Mesendoderm (in vitro differentiated cells): Measurements from ENCODE around the gene BACE2.

ENCODE experiments used
- DNase-seq: peaks from one replicate; pipeline ENCODE4 v3.0.0; 2013
- H2AK5ac ChIP-seq: 2 replicates; pipeline ENCODE4 v1.6.1; 2013; ENCODE audit warnings: low read length, inconsistent platforms
- H2BK120ac ChIP-seq: 2 replicates; pipeline ENCODE4 v1.6.1; 2013; ENCODE audit warnings: low read depth, mild to moderate bottlenecking, low read length, moderate library complexity, mixed read lengths
- H2BK15ac ChIP-seq: replicated peaks from 2 replicates; pipeline ENCODE4 v1.6.1; 2013; ENCODE audit warnings: low read depth, mild to moderate bottlenecking, moderate library complexity
- H2BK5ac ChIP-seq: 2 replicates; pipeline ENCODE4 v1.6.1; 2013; ENCODE audit warnings: low read length, inconsistent platforms
- H3K18ac ChIP-seq: 2 replicates; pipeline ENCODE4 v1.6.1; 2013; ENCODE audit warnings: mild to moderate bottlenecking, low read length, mixed read lengths
- H3K23ac ChIP-seq: one replicate; pipeline ENCODE4 v1.6.1; 2013; ENCODE audit warnings: low read length
- H3K27ac ChIP-seq: 2 replicates; pipeline ENCODE4 v1.5.1; 2013; ENCODE audit warnings: low read depth, mild to moderate bottlenecking, inconsistent platforms, low read length, moderate library complexity
- H3K27me3 ChIP-seq: 2 replicates; pipeline ENCODE4 v1.6.1; 2013; ENCODE audit warnings: low read length, control low read depth, mild to moderate bottlenecking, inconsistent platforms; ENCODE audit not compliant: insufficient read depth, poor library complexity
- H3K36me3 ChIP-seq: 2 replicates; pipeline ENCODE4 v1.6.1; 2013; ENCODE audit warnings: low read length, inconsistent platforms; ENCODE audit not compliant: control insufficient read depth, insufficient read depth
- H3K4ac ChIP-seq: one replicate; pipeline ENCODE4 v1.6.1; 2013; ENCODE audit warnings: low read depth, mild to moderate bottlenecking, low read length, moderate library complexity
- H3K4me1 ChIP-seq: 2 replicates; pipeline ENCODE4 v1.6.1; 2013; ENCODE audit warnings: low read depth, low read length, inconsistent platforms; ENCODE audit not compliant: control insufficient read depth
- H3K4me2 ChIP-seq: 2 replicates; pipeline ENCODE4 v1.6.1; 2013; ENCODE audit warnings: low read length
- H3K4me3 ChIP-seq: 2 replicates; pipeline ENCODE4 v1.5.1; 2013; ENCODE audit warnings: mild to moderate bottlenecking, low read length
- H3K56ac ChIP-seq: one replicate; pipeline ENCODE4 v1.6.1; 2013; ENCODE audit warnings: low read length
- H3K79me1 ChIP-seq: 2 replicates; pipeline ENCODE4 v1.6.1; 2013; ENCODE audit warnings: low read length, inconsistent platforms
- H3K79me2 ChIP-seq: 2 replicates; pipeline ENCODE4 v1.6.1; 2013; ENCODE audit warnings: mild to moderate bottlenecking, low read length; ENCODE audit not compliant: control insufficient read depth, insufficient read depth
- H3K9ac ChIP-seq: 2 replicates; pipeline ENCODE4 v1.6.1; 2013; ENCODE audit warnings: low read length, inconsistent platforms
- H4K5ac ChIP-seq: one replicate; pipeline ENCODE4 v1.6.1; 2013; ENCODE audit warnings: low read length
- H4K8ac ChIP-seq: one replicate; pipeline ENCODE4 v1.6.1; 2013; ENCODE audit warnings: low read depth, mild to moderate bottlenecking, control low read depth, low read length, moderate library complexity
- WGBS: extraction: QIAGEN DNeasy Blood & Tissue Kit; methylation state at CpG from one replicate; pipeline ENCODE4 v1.1.7; 2013; ENCODE audit warnings: low lambda C conversion rate, missing lambda C conversion rate; ENCODE audit not compliant: insufficient coverage; ENCODE audit errors: extremely low coverage; 5-methylcytosine and 5-hydroxymethylcytosine counted together

The BACE2 gene

GRCh38 chr21:41210426-41211059 lies 42.6 kb downstream of the BACE2 start:
- Histone ChIP-seq H2AK5ac (no peak overlapping the region), H4K5ac (no peak overlapping the region), H3K9ac (no peak overlapping the region), H2BK120ac (no peak overlapping the region), H3K23ac (no peak overlapping the region), H3K4ac (no peak overlapping the region), H2BK5ac (no peak overlapping the region), H3K18ac (no peak overlapping the region), H3K27me3 (no peaks in the 10 kb centered on the region), H3K4me3 (no peak overlapping the region), H4K8ac (no peak overlapping the region), H3K36me3 (no peaks in the 10 kb centered on the region), H3K79me2 (no peaks in the 10 kb centered on the region), H2BK15ac (no peak overlapping the region), H3K4me2 (no peak overlapping the region), H3K27ac (no peak overlapping the region), H3K56ac (no peak overlapping the region), H3K79me1 (no peaks in the 10 kb centered on the region), H3K4me1 (no peaks in the 10 kb centered on the region)
- DNase-seq, result peak; percentile 38
- no CpG with 5 or more reads among the region's 14 CpGs for WGBS

GRCh38 chr21:41211060-41211805 lies 43.3 kb downstream of the BACE2 start:
- Histone ChIP-seq H3K79me1 (no peaks in the 10 kb centered on the region), H3K4me3 (no peak overlapping the region), H3K4me1 (no peaks in the 10 kb centered on the region), H3K56ac (no peak overlapping the region), H2AK5ac (no peak overlapping the region), H3K79me2 (no peaks in the 10 kb centered on the region), H2BK120ac (no peak overlapping the region), H3K27me3 (no peaks in the 10 kb centered on the region), H3K4ac (no peak overlapping the region), H3K9ac (no peak overlapping the region), H3K27ac (no peak overlapping the region), H3K18ac (no peak overlapping the region), H4K5ac (no peak overlapping the region), H3K36me3 (no peaks in the 10 kb centered on the region), H4K8ac (no peak overlapping the region), H2BK15ac (no peak overlapping the region), H2BK5ac (no peak overlapping the region), H3K4me2 (no peak overlapping the region), H3K23ac (no peak overlapping the region)
- WGBS, result no CpG with 5 or more reads among the region's 8 CpGs
- DNase-seq, result no peak

- Histone ChIP-seq H3K4me2 (no peak overlapping the region), H2BK15ac (no peak overlapping the region), H3K9ac (no peak overlapping the region), H3K18ac (no peak overlapping the region), H4K5ac (no peak overlapping the region), H3K79me1 (no peaks in the 10 kb centered on the region), H2BK120ac (no peak overlapping the region), H3K4ac (no peak overlapping the region), H3K27me3 (no peaks in the 10 kb centered on the region), H3K56ac (no peak overlapping the region), H4K8ac (no peak overlapping the region), H2BK5ac (no peak overlapping the region), H3K79me2 (no peaks in the 10 kb centered on the region), H3K36me3 (no peaks in the 10 kb centered on the region), H3K4me1 (peaks cover 2% of the 10 kb centered on the region), H3K27ac (no peak overlapping the region), H2AK5ac (no peak overlapping the region), H3K23ac (no peak overlapping the region), H3K4me3 (no peak overlapping the region)
- WGBS, result no CpG with 5 or more reads among the region's 5 CpGs
- DNase-seq, result no peak
These were observed 45.1 kb downstream of the BACE2 start for GRCh38 chr21:41213021-41213420.

- no peak overlapping the region for H2BK15ac ChIP-seq
- no peak overlapping the region for H3K18ac ChIP-seq
- no CpG with 5 or more reads among the region's 12 CpGs for WGBS
These were observed 48.0 kb downstream of the BACE2 start for GRCh38 chr21:41215856-41216408.

GRCh38 chr21:41216486-41216885 lies 48.5 kb downstream of the BACE2 start:
- H2BK120ac ChIP-seq, result no peak overlapping the region

More at GRCh38 chr21:41215856-41216408, 48.0 kb downstream of the BACE2 start:
- Histone ChIP-seq H2BK5ac (no peak overlapping the region), H3K9ac (no peak overlapping the region), H3K4me1 (peaks cover 2% of the 10 kb centered on the region), H3K27me3 (no peaks in the 10 kb centered on the region), H3K56ac (no peak overlapping the region), H3K36me3 (no peaks in the 10 kb centered on the region), H3K4me2 (no peak overlapping the region), H3K4me3 (no peak overlapping the region), H3K27ac (no peak overlapping the region), H3K4ac (no peak overlapping the region), H3K79me1 (no peaks in the 10 kb centered on the region), H4K5ac (no peak overlapping the region), H3K23ac (no peak overlapping the region), H3K79me2 (no peaks in the 10 kb centered on the region), H2BK120ac (no peak overlapping the region), H2AK5ac (no peak overlapping the region), H4K8ac (no peak overlapping the region)
- DNase-seq, result no peak

More at GRCh38 chr21:41216486-41216885, 48.5 kb downstream of the BACE2 start:
- no peak overlapping the region for H4K5ac ChIP-seq
- no peak overlapping the region for H3K23ac ChIP-seq
- no peak overlapping the region for H3K18ac ChIP-seq
- no peaks in the 10 kb centered on the region for H3K79me1 ChIP-seq
- no peak overlapping the region for H3K4me2 ChIP-seq
- no peak overlapping the region for H3K56ac ChIP-seq
- H2BK5ac ChIP-seq, result no peak overlapping the region
- no peak overlapping the region for H3K4me3 ChIP-seq
- H3K79me2 ChIP-seq, result no peaks in the 10 kb centered on the region
- no peak for DNase-seq
- no CpG with 5 or more reads among the region's 17 CpGs for WGBS
- no peak overlapping the region for H4K8ac ChIP-seq
- H3K4ac ChIP-seq, result no peak overlapping the region
- H2BK15ac ChIP-seq, result no peak overlapping the region
- no peak overlapping the region for H3K27ac ChIP-seq
- no peak overlapping the region for H2AK5ac ChIP-seq
- no peak overlapping the region for H3K9ac ChIP-seq
- peaks cover 2% of the 10 kb centered on the region for H3K4me1 ChIP-seq
- no peaks in the 10 kb centered on the region for H3K36me3 ChIP-seq
- no peaks in the 10 kb centered on the region for H3K27me3 ChIP-seq
